Bone marrow (tissue), 2 donors: ENCODE results near the gene PES1.
A peak's percentile ranks its signal among the peaks of the same experiment; 100 is the strongest.
"Not testable (repeated sequence)": the region's sequence is repeated elsewhere in the genome, so short reads cannot be mapped to it uniquely, and the experiment has no call there.

ENCODE experiments used
- DNase-seq, 2 donors: peaks; one replicate each; lab custom pipeline; 2025; lab: John Stamatoyannopoulos, UW

Gene PES1

DNA sequence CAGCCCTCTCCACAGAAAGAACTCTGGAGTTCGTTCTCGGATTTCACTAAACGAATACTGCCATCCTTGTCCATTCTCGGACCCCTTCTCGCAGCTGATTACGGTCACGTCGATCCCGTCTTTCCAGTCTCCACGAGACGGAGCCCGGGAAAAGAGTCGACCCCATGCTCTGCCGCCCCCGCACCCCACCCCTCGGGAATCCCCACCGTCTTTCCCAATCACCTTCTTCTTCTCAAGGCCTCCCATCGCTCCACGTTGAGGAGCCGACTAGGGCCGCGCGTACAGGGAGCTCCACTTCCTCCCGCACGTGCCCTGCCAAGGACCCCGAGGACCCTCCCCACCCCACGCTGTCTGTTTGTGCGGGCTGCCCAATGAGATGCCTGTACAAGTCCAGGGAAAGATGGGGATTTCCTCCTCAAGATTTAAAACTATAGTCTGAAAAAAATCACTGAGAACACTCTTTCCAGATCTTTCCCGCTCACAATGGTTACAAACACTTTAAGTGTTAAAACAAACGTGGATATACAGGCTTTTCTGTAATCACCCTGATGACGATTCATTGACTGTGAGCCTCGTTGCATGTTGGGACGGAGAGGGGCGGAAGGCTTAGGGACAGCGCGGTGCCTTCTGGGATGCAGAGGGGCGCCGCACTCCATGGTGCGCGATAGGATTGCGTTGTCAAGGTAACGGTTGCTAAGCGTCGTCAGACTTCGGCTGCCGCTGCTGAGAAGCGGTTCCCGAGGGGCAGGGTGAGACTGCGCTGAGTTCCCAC is at the start of gene PES1:
Gene PES1 (minus strand): TSS at position 323 of the 772 bp plus-strand sequence. CDS start 77 bp downstream, at position 246.
- peak; percentile 75 to 98 for DNase-seq

DNA sequence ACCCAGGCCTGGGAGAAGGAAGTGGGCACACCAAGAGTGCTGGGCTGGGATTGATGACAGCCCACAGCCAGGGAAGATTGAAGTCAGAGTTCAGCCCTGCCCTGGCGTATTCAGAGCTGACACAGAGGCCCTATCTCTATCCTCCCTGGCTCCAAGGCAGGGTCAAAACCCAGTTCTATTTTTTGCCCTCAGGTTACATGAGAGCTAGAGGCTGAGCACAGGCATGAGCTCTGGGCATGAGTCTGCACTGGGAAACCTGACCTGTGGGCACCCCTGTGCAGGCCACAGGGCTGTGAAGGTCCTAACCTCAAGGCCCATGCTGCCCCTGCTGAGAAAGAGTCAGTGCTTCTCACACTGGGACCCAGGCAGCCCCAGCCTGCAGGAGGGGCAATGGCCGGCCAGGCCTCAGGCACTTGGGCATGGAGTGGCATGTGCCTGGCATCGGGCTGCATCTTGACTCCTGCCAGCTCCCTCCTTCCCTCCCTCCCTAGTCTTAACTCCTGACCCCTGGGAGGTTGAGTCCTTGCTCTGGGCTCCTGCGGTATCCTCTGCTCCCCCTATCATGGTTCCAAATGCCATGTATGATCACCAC is 49.2 kb upstream of the PES1 start:
- DNase-seq = no peak

GRCh38 chr22:30640361-30640760 is 48.7 kb upstream of the PES1 start:
- DNase-seq = no peak

- no peak for DNase-seq
These were observed 46.0 kb upstream of the PES1 start for GRCh38 chr22:30637701-30638114.

- DNase-seq = no peak
These were observed 44.7 kb upstream of the PES1 start for GRCh38 chr22:30636226-30637077.

DNA sequence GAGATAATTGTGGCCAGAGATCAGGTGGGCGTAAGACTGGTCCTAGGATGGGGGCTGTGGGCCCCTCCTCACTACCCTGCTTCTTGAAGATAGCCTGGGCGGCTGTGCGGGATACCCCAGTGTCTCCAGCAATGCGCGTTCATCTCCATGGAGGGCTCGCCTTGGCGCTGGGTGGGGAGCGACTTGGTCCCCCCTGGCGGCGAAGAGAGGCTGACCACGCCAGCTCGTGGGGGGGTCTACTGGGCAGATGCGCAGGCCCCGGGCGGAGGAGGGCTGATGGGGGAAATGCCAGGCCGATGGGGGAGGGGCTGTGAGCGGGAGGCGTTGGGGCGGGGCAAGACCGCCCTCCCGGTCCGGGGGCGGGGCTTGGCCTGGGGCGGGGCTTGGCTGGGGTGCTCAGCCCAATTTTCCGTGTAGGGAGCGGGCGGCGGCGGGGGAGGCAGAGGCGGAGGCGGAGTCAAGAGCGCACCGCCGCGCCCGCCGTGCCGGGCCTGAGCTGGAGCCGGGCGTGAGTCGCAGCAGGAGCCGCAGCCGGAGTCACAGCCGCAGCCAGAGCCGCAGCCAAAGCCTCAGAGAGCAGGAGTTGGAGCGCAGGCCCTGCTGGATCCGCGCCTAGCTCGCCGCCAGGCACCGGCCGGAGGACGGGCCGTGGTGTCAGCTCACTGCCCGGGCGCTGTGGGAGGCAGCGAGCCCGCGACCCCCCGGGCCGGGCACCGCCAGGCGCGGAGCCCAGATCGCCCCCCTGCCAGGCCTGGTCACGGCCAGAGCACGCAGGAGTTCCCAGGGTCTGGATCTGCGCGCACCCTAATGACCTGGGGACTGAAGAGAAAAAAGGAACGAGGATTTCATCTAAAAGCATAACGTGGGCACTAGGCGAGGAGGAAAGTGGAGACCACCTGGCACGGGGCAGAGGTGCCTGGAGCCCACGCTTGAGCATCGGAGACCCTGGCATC is 43.8 kb upstream of the PES1 start, which contains the start of gene SLC35E4:
Gene SLC35E4 (plus strand): TSS at position 509 of the 953 bp plus-strand sequence. CDS start 670 bp downstream, outside the sequence.
- DNase-seq = peak; percentile 66 to 89

DNA sequence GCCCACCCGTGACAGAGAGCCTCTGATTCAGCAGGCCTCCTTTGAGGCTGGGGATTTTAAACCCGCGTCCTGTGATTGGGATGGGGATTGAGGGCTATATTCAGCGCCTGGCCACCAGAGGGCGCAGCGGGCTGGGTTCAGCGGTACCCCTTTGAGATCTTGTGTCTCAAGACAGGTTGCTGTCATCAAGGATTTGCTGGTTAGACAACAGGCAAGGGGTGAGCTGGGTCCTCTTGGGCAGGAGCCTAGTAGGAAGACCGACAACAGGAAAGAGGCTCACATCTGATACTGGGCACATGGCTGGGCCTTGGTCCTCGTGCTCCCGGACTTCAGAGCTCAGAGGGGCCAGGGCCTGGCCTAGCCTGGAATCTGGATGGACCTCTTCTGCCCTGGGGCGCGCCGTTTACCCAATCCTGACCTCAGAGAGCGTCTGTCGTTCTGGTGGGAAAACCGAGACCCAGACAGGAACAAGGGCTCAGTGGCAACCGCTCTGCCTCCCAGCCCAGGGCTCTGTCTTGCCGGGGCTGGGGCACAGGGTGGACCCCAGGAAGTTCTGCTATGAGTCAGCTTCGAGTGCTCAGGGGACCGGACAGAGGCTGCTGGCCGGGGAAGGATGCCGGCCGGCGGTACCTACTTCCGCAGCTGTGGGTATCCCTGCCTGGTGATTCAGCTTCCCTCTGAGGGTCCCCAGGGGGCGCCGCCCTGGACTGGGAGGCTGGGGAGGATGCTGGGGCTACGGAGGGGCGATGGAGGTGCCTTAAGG is 42.9 kb upstream of the PES1 start:
- DNase-seq = peak; percentile 74 to 94

DNA sequence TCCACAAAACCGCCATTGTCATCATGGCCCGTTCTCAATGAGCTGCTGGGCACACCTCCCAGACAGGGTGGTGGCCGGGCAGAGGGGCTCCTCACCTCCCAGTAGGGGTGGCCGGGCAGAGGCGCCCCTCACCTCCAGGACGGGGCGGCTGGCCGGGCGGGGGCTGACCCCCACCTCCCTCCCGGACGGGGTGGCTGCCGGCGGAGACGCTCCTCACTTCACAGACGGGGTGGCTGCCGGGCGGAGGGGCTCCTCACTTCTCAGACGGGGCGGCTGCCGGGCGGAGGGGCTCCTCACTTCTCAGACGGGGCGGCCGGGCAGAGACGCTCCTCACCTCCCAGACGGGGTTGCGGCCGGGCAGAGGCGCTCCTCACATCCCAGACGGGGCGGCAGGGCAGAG is 39.8 kb upstream of the PES1 start:
- DNase-seq = not testable (repeated sequence)

- DNase-seq = no peak
These were observed 36.8 kb upstream of the PES1 start for GRCh38 chr22:30628491-30628890.

DNA sequence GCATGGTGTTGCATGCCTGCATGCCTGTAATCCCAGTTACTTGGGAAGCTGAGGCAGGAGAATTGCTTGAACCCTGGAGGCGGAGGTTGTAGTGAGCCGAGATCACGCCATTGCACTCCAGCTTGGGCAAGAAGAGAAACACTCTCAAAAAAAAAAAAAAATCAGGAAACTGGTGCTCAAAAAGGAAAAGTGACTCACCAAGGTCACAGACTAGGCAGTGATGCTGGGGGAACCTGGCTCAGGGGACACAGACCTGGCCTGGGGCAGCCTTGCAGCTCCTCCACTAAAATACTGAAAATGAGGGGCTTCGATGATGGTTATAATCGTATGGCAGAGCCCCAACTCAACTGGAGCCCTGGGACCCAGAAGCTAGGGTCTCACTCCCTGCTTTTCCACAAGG is 35.8 kb upstream of the PES1 start:
- DNase-seq = no peak

DNA sequence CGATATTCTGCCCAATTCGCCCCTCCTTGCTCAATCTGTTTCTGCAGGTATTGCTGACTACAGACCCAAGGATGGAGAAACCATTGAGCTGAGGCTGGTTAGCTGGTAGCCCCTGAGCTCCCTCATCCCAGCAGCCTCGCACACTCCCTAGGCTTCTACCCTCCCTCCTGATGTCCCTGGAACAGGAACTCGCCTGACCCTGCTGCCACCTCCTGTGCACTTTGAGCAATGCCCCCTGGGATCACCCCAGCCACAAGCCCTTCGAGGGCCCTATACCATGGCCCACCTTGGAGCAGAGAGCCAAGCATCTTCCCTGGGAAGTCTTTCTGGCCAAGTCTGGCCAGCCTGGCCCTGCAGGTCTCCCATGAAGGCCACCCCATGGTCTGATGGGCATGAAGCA is 34.7 kb upstream of the PES1 start:
- DNase-seq = no peak

DNA sequence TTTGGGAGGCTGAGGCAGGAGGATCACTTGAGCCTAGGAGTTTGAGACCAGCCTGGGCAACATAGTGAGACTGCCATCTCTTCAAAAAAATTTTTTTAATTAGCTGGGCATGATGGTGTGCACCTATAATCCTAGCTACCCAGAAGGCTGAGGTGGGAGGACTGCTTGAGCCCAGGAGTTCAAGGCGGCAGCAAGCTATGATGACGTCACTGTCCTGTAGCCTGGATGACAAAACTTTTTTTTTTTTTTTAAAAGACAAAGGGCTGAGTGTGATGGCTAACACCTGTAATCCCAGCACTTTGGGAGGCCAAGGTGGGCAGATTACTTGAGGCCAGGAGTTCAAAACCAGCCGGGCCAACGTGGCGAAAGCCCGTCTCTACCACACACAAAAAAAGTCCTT is 28.2 kb upstream of the PES1 start:
- DNase-seq = not testable (repeated sequence)

GRCh38 chr22:30617819-30618218 is 26.1 kb upstream of the PES1 start:
- DNase-seq = no peak

GRCh38 chr22:30615543-30615954 is 23.8 kb upstream of the PES1 start:
- DNase-seq = peak in 1 of 2 donors; percentile 3

DNA sequence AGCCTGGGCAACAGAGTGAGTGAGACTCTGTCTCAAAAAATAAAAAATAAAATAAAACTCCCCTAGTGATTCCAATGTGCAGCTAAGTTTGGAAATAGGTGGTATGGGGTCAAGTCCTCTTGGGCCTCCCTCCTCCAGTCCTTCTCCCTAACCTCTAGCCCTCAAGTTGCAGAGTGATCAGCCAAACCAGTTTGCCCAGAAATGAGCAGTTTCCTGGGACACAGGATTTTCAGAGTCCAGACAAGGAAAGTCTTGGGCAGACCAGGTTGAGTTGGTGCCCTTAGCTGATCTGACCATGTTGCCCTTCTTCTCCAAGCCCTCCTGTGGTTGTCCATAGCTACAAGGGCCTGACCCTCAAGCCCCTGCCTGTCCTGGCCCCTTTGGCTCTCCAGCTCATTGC is 23.2 kb upstream of the PES1 start:
- DNase-seq = no peak

GRCh38 chr22:30614268-30614667 is 22.6 kb upstream of the PES1 start:
- DNase-seq = no peak

DNA sequence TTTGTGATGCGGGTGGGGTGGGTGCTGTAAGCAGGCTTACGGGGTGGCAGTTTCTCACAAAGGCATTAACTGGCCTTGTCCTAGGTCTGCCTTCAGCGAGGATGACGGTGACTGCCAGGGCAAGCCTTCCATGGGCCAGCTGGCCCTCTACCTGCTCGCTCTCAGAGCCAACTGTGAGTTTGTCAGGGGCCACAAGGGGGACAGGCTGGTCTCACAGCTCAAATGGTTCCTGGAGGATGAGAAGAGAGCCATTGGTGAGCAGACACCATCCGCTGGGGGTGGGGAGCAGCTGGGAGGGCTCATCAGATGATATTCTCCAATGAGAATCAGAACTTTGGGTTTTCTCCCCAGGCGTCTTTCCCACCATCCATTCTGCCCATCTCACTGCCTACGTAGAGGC is 21.1 kb upstream of the PES1 start:
- no peak for DNase-seq

DNA sequence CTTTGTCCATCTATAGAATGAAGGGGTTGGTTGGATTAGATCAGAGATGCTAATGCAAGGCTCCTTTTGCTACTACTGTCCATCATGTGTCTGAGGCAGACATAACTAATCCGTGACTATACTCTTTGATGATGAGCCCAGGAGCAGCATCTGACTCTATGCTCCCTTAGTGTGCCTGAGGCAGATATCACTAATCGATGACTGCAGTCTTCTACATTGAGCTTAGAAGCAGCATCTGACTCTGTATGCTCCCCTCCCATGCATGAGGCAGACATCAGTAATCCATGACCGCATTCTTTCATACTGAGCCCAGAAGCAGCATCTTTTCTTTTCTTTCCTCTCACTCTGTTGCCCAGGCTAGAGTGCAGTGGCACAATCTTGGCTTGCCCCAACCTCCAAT is 19.5 kb upstream of the PES1 start:
- DNase-seq = no peak

- peak in 1 of 2 donors; percentile 12 for DNase-seq
These were observed 18.6 kb upstream of the PES1 start for GRCh38 chr22:30610299-30610698.
